GM23248 (cell line): ENCODE data around the gene CNKSR1. TPM values are rescaled to one million over a fixed set of nuclear protein-coding genes. Genes with fewer than 3 reads are reported as not detected.

Experiments
- DNase-seq: peaks from one replicate; pipeline ENCODE4 v3.0.0-alpha.2; 2015
- H2AFZ ChIP-seq: fragments of 200-600 bp; sonication (generic); 2 replicates; pipeline ENCODE4 v1.6.1; 2016; ENCODE audit warnings: antibody characterized with exemption
- H3F3A ChIP-seq: fragments of 200-600 bp; sonication (generic); 2 replicates; pipeline ENCODE4 v1.6.1; 2016; ENCODE audit warnings: mild to moderate bottlenecking, antibody characterized with exemption, mixed run types; ENCODE audit not compliant: insufficient read depth
- H3K27ac ChIP-seq: fragments of 200-600 bp; sonication (generic); 2 replicates; pipeline ENCODE4 v1.5.1; 2016; ENCODE audit warnings: mild to moderate bottlenecking
- H3K27me3 ChIP-seq: fragments of 200-600 bp; sonication (generic); replicated peaks from 2 replicates; pipeline ENCODE4 v1.6.1; 2016; ENCODE audit warnings: mild to moderate bottlenecking; ENCODE audit not compliant: insufficient read depth
- H3K36me3 ChIP-seq: fragments of 200-600 bp; sonication (generic); 2 replicates; pipeline ENCODE4 v1.6.1; 2016; ENCODE audit warnings: low read depth, mild to moderate bottlenecking
- H3K4me1 ChIP-seq: fragments of 200-600 bp; sonication (generic); 2 replicates; pipeline ENCODE4 v1.6.1; 2016; ENCODE audit warnings: mild to moderate bottlenecking; ENCODE audit not compliant: insufficient read depth
- H3K4me2 ChIP-seq: fragments of 200-600 bp; sonication (generic); one replicate; pipeline ENCODE4 v1.6.1; 2016; ENCODE audit warnings: mild to moderate bottlenecking; ENCODE audit not compliant: unreplicated experiment
- H3K4me3 ChIP-seq: fragments of 200-600 bp; sonication (generic); 2 replicates; pipeline ENCODE4 v1.5.1; 2016; ENCODE audit warnings: mild to moderate bottlenecking
- H3K79me2 ChIP-seq: fragments of 200-600 bp; sonication (generic); 2 replicates; pipeline ENCODE4 v1.6.1; 2016; ENCODE audit warnings: mild to moderate bottlenecking; ENCODE audit not compliant: insufficient read depth
- H3K9ac ChIP-seq: fragments of 200-600 bp; sonication (generic); 2 replicates; pipeline ENCODE4 v1.6.1; 2016; ENCODE audit warnings: mild to moderate bottlenecking
- H3K9me2 ChIP-seq: fragments of 200-600 bp; sonication (generic); 2 replicates; pipeline ENCODE4 v1.6.1; 2016; ENCODE audit warnings: mixed run types, mild to moderate bottlenecking, moderate library complexity; ENCODE audit not compliant: insufficient read depth
- H3K9me3 ChIP-seq: fragments of 200-600 bp; sonication (generic); one replicate; pipeline ENCODE4 v1.6.1; 2017; ENCODE audit warnings: low read depth
- H4K20me1 ChIP-seq: fragments of 200-600 bp; sonication (generic); 2 replicates; pipeline ENCODE4 v1.6.0; 2016; ENCODE audit not compliant: insufficient read depth
- EZH2 ChIP-seq: fragments of 200-600 bp; sonication (generic); IDR thresholded peaks from 2 replicates; pipeline ENCODE4 v1.6.1; 2018; ENCODE audit warnings: antibody characterized with exemption, mild to moderate bottlenecking; ENCODE audit not compliant: insufficient read depth, poor library complexity, severe bottlenecking
- EZH2phosphoT487 ChIP-seq: fragments of 200-600 bp; sonication (generic); IDR thresholded peaks from 2 replicates; pipeline ENCODE4 v1.6.1; 2018; ENCODE audit warnings: antibody characterized with exemption, moderate library complexity, mild to moderate bottlenecking, low read depth; ENCODE audit not compliant: insufficient read depth
- WGBS, 2 experiments: methylation state at CpG; one replicate each; pipeline ENCODE4 v1.1.6; 2015 to 2017; ENCODE audit warnings: low lambda C conversion rate in 2 of 2, low coverage in 1 of 2; ENCODE audit errors: missing lambda C conversion rate in 2 of 2; 5-methylcytosine and 5-hydroxymethylcytosine counted together
- in situ Hi-C: fragments of 300-500 bp; cut with MboI; formaldehyde crosslinking; loops from 2 replicates; pipeline ENCODE4 v1.15.0; 2020
- polyA plus RNA-seq: library from polyadenylated mRNA; unstranded; fragments of >200 nt; fragmentation: Nextera tagmentation; extraction: Ambion mirVana; gene quantifications from 2 replicates; pipeline ENCODE4 v1.2.1, GENCODE V29; 2016
- total RNA-seq: library from RNA; depleted of rRNA; stranded (reverse); fragments of >200 nt; shearing (Covaris generic); gene quantifications from 2 replicates; pipeline ENCODE4 v1.2.3, GENCODE V29; 2014; rRNA removed

Gene CNKSR1
- 0.51 TPM in 1 of 2 replicates, not detected in the other for total RNA-seq
- polyA plus RNA-seq, result 0.10 TPM in 1 of 2 replicates, not detected in the other

DNA sequence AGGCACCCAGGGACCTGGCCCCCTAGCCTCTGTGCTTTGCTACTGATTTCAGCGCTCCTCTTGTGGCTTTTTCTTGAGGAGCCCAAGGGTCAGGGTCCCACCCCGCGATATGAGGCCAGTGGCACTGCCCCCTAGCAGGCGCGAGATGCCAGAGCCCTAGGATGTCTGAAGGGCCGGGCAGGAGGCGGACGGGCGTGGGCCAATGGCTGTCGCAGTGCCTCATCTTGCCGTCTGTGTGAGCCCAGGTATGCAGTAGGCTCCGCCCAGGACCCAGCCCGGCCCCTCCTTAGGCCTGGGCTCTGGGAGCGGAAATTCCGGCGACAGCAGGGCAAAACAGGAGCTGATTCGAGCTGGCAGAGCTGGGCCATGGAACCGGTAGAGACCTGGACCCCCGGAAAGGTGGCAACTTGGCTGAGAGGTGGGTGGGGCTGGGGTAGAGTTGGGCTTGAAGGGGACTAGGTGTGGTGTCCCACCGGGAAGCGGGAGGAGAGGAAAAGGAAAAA lies at the start of gene CNKSR1:
TSS of gene CNKSR1 (plus strand) at position 310 of the 503 bp plus-strand sequence. CDS start at position 367, 57 bp downstream.
- no peaks in the 10 kb centered on the region for H3K4me1 ChIP-seq
- no peaks in the 10 kb centered on the region for H4K20me1 ChIP-seq
- in situ Hi-C loops, result no loop called here

DNA sequence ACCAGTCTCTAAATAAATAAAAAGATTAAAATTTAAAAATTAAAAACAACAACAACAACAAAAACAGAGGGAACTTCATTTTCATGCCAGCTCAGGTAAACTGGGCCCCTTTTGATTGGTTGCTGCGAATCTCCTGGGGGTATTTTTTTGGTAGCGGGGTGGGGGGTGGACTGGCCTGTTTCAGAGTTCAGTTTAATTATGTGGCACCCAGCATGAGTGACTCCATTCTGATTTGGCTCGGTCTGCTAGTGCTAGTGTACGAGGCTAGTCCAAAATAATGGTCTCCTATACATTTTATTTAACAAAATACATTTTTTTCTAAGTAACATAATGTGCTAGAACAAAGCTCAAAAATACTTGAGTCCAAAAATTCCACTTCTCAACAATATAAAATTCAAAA lies 47.5 kb upstream of the CNKSR1 start:
- Histone ChIP-seq H3K9me2 (no peaks in the 10 kb centered on the region), H3K79me2 (no peaks in the 10 kb centered on the region), H3K4me3 (no peak overlapping the region), H3K27me3 (no peaks in the 10 kb centered on the region; the same call in 1 of the 2 replicates), H3K4me2 (no peak overlapping the region), H3K36me3 (no peaks in the 10 kb centered on the region), H4K20me1 (no peaks in the 10 kb centered on the region), H3K27ac (no peak overlapping the region), H3K4me1 (no peaks in the 10 kb centered on the region), H3K9me3 (no peaks in the 10 kb centered on the region), H3F3A (no peaks in the 10 kb centered on the region), H3K9ac (no peak overlapping the region), H2AFZ (no peak overlapping the region)
- WGBS, 2 experiments, result 79 to 80% methylated on average over 4 of the region's 4 CpGs
- TF ChIP-seq EZH2phosphoT487 (no peak), EZH2 (no peak)
- in situ Hi-C loops, result no loop called here
- no peak for DNase-seq

More for the DNA sequence above, at the start of gene CNKSR1:
- Histone ChIP-seq H3K36me3 (no peaks in the 10 kb centered on the region), H3K27ac (no peak within 1 kb of the TSS), H3K9me2 (no peaks in the 10 kb centered on the region), H3F3A (no peaks in the 10 kb centered on the region), H3K4me2 (no peak within 1 kb of the TSS), H3K79me2 (no peaks in the 10 kb centered on the region), H3K27me3 (no peaks in the 10 kb centered on the region), H3K9ac (no peak within 1 kb of the TSS), H3K9me3 (no peaks in the 10 kb centered on the region), H2AFZ (no peak within 1 kb of the TSS), H3K4me3 (no peak within 1 kb of the TSS)
- 49 to 58% methylated on average over 13 to 21 of the region's 21 CpGs for WGBS, 2 experiments
- TF ChIP-seq EZH2 (no peak), EZH2phosphoT487 (no peak)
- DNase-seq, result no peak

- Histone ChIP-seq H3K27me3 (no peaks in the 10 kb centered on the region; the same call in 1 of the 2 replicates), H4K20me1 (no peaks in the 10 kb centered on the region), H3K9ac (no peak overlapping the region), H3K4me1 (no peaks in the 10 kb centered on the region), H3K4me3 (no peak overlapping the region), H3K4me2 (no peak overlapping the region), H3K27ac (no peak overlapping the region), H3K79me2 (no peaks in the 10 kb centered on the region), H3K9me2 (no peaks in the 10 kb centered on the region), H3K36me3 (no peaks in the 10 kb centered on the region), H3K9me3 (no peaks in the 10 kb centered on the region), H2AFZ (no peak overlapping the region), H3F3A (no peaks in the 10 kb centered on the region)
- TF ChIP-seq EZH2phosphoT487 (no peak), EZH2 (no peak)
- in situ Hi-C loops, result no loop called here
- WGBS, 2 experiments, result 8 to 20% methylated on average over 1 of the region's 1 CpG
- no peak for DNase-seq
Observed at GRCh38 chr1:26130695-26131094, 46.6 kb upstream of the CNKSR1 start.

DNA sequence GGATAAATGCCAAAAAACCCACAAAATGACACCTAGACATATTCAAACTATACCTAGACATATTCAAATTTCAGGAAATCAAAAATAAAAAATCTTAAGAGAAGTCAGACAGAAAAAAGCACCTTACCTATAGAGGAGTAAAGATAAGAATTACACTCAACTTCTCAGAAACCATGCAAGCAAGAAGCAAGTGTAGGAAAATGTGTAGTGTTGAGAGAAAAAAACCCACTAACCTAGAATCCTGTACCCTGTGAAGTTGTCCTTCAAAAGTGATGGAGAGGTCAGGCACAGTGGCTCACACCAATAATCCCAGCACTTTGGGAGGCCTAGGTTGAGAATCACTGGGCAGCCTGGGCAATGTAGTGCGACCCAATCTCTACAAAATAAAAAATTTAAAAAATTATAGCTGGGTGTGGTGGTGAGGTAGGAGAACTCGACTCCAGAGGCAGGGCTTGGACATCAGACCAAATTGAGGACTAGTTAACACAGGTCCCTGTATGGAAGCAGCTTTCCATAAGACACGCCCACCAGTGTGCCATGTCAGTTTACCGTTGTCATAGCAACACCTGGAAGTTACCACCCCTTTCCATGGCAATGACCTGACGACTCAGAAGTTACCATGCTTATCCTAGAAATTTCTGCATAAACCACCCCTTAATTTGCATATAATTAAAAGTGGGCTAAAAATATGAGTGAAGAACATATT lies 45.0 kb upstream of the CNKSR1 start:
- H3K79me2 ChIP-seq, result no peaks in the 10 kb centered on the region
- no peaks in the 10 kb centered on the region for H3K36me3 ChIP-seq
- in situ Hi-C loops, result no loop called here
- H3F3A ChIP-seq, result no peaks in the 10 kb centered on the region
- H3K9me2 ChIP-seq, result no peaks in the 10 kb centered on the region
- no peak overlapping the region for H2AFZ ChIP-seq
- H3K4me2 ChIP-seq, result no peak overlapping the region
- no peaks in the 10 kb centered on the region for H3K4me1 ChIP-seq
- no peak for TF ChIP-seq EZH2phosphoT487
- no peak for TF ChIP-seq EZH2
- H3K27ac ChIP-seq, result no peak overlapping the region
- WGBS, 2 experiments, result 56 to 62% methylated on average over 5 of the region's 5 CpGs
- H3K9ac ChIP-seq, result no peak overlapping the region
- no peaks in the 10 kb centered on the region; the same call in 1 of the 2 replicates for H3K27me3 ChIP-seq
- H4K20me1 ChIP-seq, result no peaks in the 10 kb centered on the region
- DNase-seq, result no peak
- no peaks in the 10 kb centered on the region for H3K9me3 ChIP-seq
- no peak overlapping the region for H3K4me3 ChIP-seq
